Measurements from ENCODE around the gene DLG2.
"Not testable (repeated sequence)": the region's sequence is repeated elsewhere in the genome, so short reads cannot be mapped to it uniquely, and the experiment has no call there.

GRCh38 chr11:83731288-83731687 is 1895.9 kb downstream of the DLG2 start:
- not testable (repeated sequence) for TF ChIP-seq CTCF, POLR2A (IDR thresholded peaks at IDR 0.05)
